Amygdala (tissue), 56 donors: Measurements from ENCODE around the gene HIGD1B.

ENCODE experiments used
- DNase-seq, 56 donors: peaks; one replicate each; lab custom pipeline; 2025; lab: John Stamatoyannopoulos, UW

Gene HIGD1B

GRCh38 chr17:44832805-44833204 is 14.9 kb upstream of the HIGD1B start:
- no peak for DNase-seq

GRCh38 chr17:44837196-44837595 is 10.5 kb upstream of the HIGD1B start:
- no peak for DNase-seq

GRCh38 chr17:44840274-44840673 is 7.4 kb upstream of the HIGD1B start:
- DNase-seq = no peak

GRCh38 chr17:44840936-44841335 is 6.7 kb upstream of the HIGD1B start:
- DNase-seq = no peak

- DNase-seq = no peak
Measured at GRCh38 chr17:44842748-44843147, 4.9 kb upstream of the HIGD1B start.

GRCh38 chr17:44844390-44844830 is 3.3 kb upstream of the HIGD1B start:
- no peak for DNase-seq

GRCh38 chr17:44846206-44846605 is 1.5 kb upstream of the HIGD1B start:
- DNase-seq = no peak

- no peak for DNase-seq
Measured at GRCh38 chr17:44848257-44848795, 643 bp downstream of the HIGD1B start.

- DNase-seq = no peak
Measured at GRCh38 chr17:44848961-44849489, 1.3 kb downstream of the HIGD1B start.

- DNase-seq = no peak
Measured at GRCh38 chr17:44850025-44850424, 2.3 kb downstream of the HIGD1B start.

GRCh38 chr17:44850612-44851011 is 2.9 kb downstream of the HIGD1B start:
- no peak for DNase-seq

- DNase-seq = no peak
Measured at GRCh38 chr17:44854192-44854591, 6.5 kb downstream of the HIGD1B start.

- DNase-seq = no peak
Measured at GRCh38 chr17:44859701-44860100, 12.0 kb downstream of the HIGD1B start.

- no peak for DNase-seq
Measured at GRCh38 chr17:44862278-44862914, 14.7 kb downstream of the HIGD1B start.

GRCh38 chr17:44863061-44863918 is 15.6 kb downstream of the HIGD1B start:
- no peak for DNase-seq

- no peak for DNase-seq
Measured at GRCh38 chr17:44864831-44865230, 17.1 kb downstream of the HIGD1B start.

GRCh38 chr17:44865231-44865660 is 17.6 kb downstream of the HIGD1B start:
- DNase-seq = peak in 39 of 56 donors; percentile 1 to 79 (median 20)

GRCh38 chr17:44865931-44866330 is 18.2 kb downstream of the HIGD1B start:
- no peak for DNase-seq

GRCh38 chr17:44867841-44868240 is 20.2 kb downstream of the HIGD1B start:
- no peak for DNase-seq

GRCh38 chr17:44871556-44871955 is 23.9 kb downstream of the HIGD1B start:
- peak in 2 of 56 donors; percentile 5 to 11 for DNase-seq

GRCh38 chr17:44872131-44872768 is 24.6 kb downstream of the HIGD1B start:
- DNase-seq = peak in 10 of 56 donors; percentile 1 to 31 (median 4)
